SH-SY5Y (cell line): Measurements from ENCODE around the gene NOB1.

Source experiments
- GATA2 ChIP-seq: IDR thresholded peaks from 2 replicates; pipeline ENCODE4 v1.6.1; 2011; ENCODE audit warnings: mild to moderate bottlenecking, low read depth, low read length
- GATA3 ChIP-seq: IDR thresholded peaks from 2 replicates; pipeline ENCODE4 v1.6.1; 2011; ENCODE audit warnings: low read depth, mild to moderate bottlenecking, low read length, moderate library complexity

GRCh38 chr16:69741951-69742904 is 12.5 kb downstream of the NOB1 start:
- TF ChIP-seq GATA3 (no peak), GATA2 (no peak)
